Measurements from ENCODE around the gene ARHGEF28.

ARHGEF28 gene

GRCh38 chr5:73822989-73823339, 197.0 kb downstream of the ARHGEF28 start:
- H3K4me3 ChIP-seq (ENCODE audit: control insufficient read depth, low read depth, low read length): no peak overlapping the region
- TF ChIP-seq CTCF (IDR thresholded peaks at IDR 0.05; ENCODE audit: control insufficient read depth, insufficient read depth, low read depth, low read length, missing control alignments): no peak
- DNase-seq (ENCODE audit: low read depth): no peak

GRCh38 chr5:73823508-73823925, 197.5 kb downstream of the ARHGEF28 start:
- TF ChIP-seq CTCF (IDR thresholded peaks at IDR 0.05; ENCODE audit: control insufficient read depth, insufficient read depth, low read depth, low read length, missing control alignments): no peak
- no peak for DNase-seq (ENCODE audit: low read depth)
- H3K4me3 ChIP-seq (ENCODE audit: control insufficient read depth, low read depth, low read length): no peak overlapping the region

- H3K4me3 ChIP-seq (ENCODE audit: control insufficient read depth, low read depth, low read length): no peak overlapping the region
- DNase-seq (ENCODE audit: low read depth): no peak
- TF ChIP-seq CTCF (IDR thresholded peaks at IDR 0.05; ENCODE audit: control insufficient read depth, insufficient read depth, low read depth, low read length, missing control alignments): no peak
Measured at GRCh38 chr5:73825199-73825598, 199.2 kb downstream of the ARHGEF28 start.

- DNase-seq (ENCODE audit: low read depth): no peak
- TF ChIP-seq CTCF (IDR thresholded peaks at IDR 0.05; ENCODE audit: control insufficient read depth, insufficient read depth, low read depth, low read length, missing control alignments): no peak
Measured at GRCh38 chr5:73825736-73826135, 199.7 kb downstream of the ARHGEF28 start.

GRCh38 chr5:73826301-73827105, 200.5 kb downstream of the ARHGEF28 start:
- DNase-seq (ENCODE audit: low read depth): peak; percentile 63
- TF ChIP-seq CTCF (IDR thresholded peaks at IDR 0.05; ENCODE audit: control insufficient read depth, insufficient read depth, low read depth, low read length, missing control alignments): no peak

More at GRCh38 chr5:73825736-73826135, 199.7 kb downstream of the ARHGEF28 start:
- H3K4me3 ChIP-seq (ENCODE audit: control insufficient read depth, low read depth, low read length): no peak overlapping the region

GRCh38 chr5:73827106-73827450, 201.1 kb downstream of the ARHGEF28 start:
- no peak overlapping the region for H3K4me3 ChIP-seq (ENCODE audit: control insufficient read depth, low read depth, low read length)
- peak; percentile 27 for DNase-seq (ENCODE audit: low read depth)
- no peak for TF ChIP-seq CTCF (IDR thresholded peaks at IDR 0.05; ENCODE audit: control insufficient read depth, insufficient read depth, low read depth, low read length, missing control alignments)

More at GRCh38 chr5:73826301-73827105, 200.5 kb downstream of the ARHGEF28 start:
- H3K4me3 ChIP-seq (ENCODE audit: control insufficient read depth, low read depth, low read length): no peak overlapping the region
